ENCODE results near the gene PCNX1.

DNA sequence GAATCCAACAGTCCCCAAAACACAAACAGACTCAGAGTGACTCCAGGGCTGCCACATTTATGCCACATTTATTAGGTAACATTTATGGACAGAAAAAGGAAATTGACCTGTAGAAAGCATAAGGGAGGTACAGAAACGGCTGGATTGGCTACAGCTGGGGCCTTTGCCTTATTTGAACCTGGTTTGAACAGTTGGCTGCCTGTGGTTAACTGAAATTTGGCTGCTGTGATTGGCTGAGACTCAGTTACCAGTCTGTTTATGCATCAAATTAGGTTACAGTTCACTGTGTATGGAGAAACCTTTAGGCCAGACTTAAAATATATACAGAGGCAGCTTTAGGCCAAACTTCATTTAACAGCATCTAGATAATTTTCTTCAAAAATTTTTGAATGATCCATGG lies 27.8 kb upstream of the PCNX1 start:
- TF ChIP-seq, protein P1, sequence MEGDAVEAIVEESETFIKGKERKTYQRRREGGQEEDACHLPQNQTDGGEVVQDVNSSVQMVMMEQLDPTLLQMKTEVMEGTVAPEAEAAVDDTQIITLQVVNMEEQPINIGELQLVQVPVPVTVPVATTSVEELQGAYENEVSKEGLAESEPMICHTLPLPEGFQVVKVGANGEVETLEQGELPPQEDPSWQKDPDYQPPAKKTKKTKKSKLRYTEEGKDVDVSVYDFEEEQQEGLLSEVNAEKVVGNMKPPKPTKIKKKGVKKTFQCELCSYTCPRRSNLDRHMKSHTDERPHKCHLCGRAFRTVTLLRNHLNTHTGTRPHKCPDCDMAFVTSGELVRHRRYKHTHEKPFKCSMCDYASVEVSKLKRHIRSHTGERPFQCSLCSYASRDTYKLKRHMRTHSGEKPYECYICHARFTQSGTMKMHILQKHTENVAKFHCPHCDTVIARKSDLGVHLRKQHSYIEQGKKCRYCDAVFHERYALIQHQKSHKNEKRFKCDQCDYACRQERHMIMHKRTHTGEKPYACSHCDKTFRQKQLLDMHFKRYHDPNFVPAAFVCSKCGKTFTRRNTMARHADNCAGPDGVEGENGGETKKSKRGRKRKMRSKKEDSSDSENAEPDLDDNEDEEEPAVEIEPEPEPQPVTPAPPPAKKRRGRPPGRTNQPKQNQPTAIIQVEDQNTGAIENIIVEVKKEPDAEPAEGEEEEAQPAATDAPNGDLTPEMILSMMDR (IDR thresholded peaks at IDR 0.05) = no peak
- no peak for TF ChIP-seq POLR2A (IDR thresholded peaks at IDR 0.05)

All from adrenal gland (tissue), 5 donors.